Right renal pelvis (tissue), 4 donors: ENCODE data around the gene MYBPHL. TPM values are rescaled to one million over a fixed set of nuclear protein-coding genes. Genes with fewer than 3 reads are reported as not detected.
"Not testable (repeated sequence)": the region's sequence is repeated elsewhere in the genome, so short reads cannot be mapped to it uniquely, and the experiment has no call there.

ENCODE experiments used
- DNase-seq, 4 donors: peaks; one replicate each; pipeline ENCODE4 v3.0.0-alpha.2; 2013; ENCODE audit warnings: low read depth in 4 of 4, low spot score in 3 of 4, missing footprints in 1 of 4
- polyA plus RNA-seq, 4 donors: library from polyadenylated mRNA; unstranded; fragments of 120-200 nt; gene quantifications; one replicate each; pipeline ENCODE4 v1.2.1, GENCODE V29; 2013; ENCODE audit not compliant: insufficient read length in 4 of 4

The MYBPHL gene
- polyA plus RNA-seq, 4 donors: 0.14 to 0.26 TPM; not detected in 2

GRCh38 chr1:109307274-109308021 is 637 bp upstream of the MYBPHL start:
- DNase-seq: no peak

- DNase-seq: not testable (repeated sequence)
Observed at GRCh38 chr1:109305991-109306390, 820 bp downstream of the MYBPHL start.

- no peak for DNase-seq
Observed at GRCh38 chr1:109304226-109304920, 2.4 kb downstream of the MYBPHL start.

GRCh38 chr1:109301874-109302273 is 4.9 kb downstream of the MYBPHL start:
- no peak for DNase-seq

- DNase-seq: no peak
Observed at GRCh38 chr1:109300650-109301151, 6.1 kb downstream of the MYBPHL start.

- no peak for DNase-seq
Observed at GRCh38 chr1:109299558-109300343, 7.1 kb downstream of the MYBPHL start.

- DNase-seq: no peak
Observed at GRCh38 chr1:109298666-109299557, 7.9 kb downstream of the MYBPHL start.

GRCh38 chr1:109296782-109297181 is 10.0 kb downstream of the MYBPHL start:
- no peak for DNase-seq

GRCh38 chr1:109295712-109296415 is 10.9 kb downstream of the MYBPHL start:
- no peak for DNase-seq

GRCh38 chr1:109294481-109294880 is 12.3 kb downstream of the MYBPHL start:
- DNase-seq: no peak

GRCh38 chr1:109293026-109293425 is 13.8 kb downstream of the MYBPHL start:
- DNase-seq: no peak

GRCh38 chr1:109292364-109292763 is 14.4 kb downstream of the MYBPHL start:
- no peak for DNase-seq

- no peak for DNase-seq
Observed at GRCh38 chr1:109290998-109291397, 15.8 kb downstream of the MYBPHL start.

GRCh38 chr1:109290137-109290536 is 16.7 kb downstream of the MYBPHL start:
- DNase-seq: no peak

- DNase-seq: not testable (repeated sequence)
Observed at GRCh38 chr1:109286762-109287161, 20.0 kb downstream of the MYBPHL start.

GRCh38 chr1:109283748-109284600 is 22.8 kb downstream of the MYBPHL start:
- DNase-seq: no peak

- peak; percentile 90 to 95 (median 92) for DNase-seq
Observed at GRCh38 chr1:109282952-109283747, 23.7 kb downstream of the MYBPHL start, which contains the start of gene PSRC1. PSRC1 (minus strand) TSS chr1:109283145.
